Measurements from ENCODE around the gene LDLRAD4. TPM values are rescaled to one million over a fixed set of nuclear protein-coding genes. Genes with fewer than 3 reads are reported as not detected.
A peak's percentile ranks its signal among the peaks of the same experiment; 100 is the strongest.
"Not testable (repeated sequence)": the region's sequence is repeated elsewhere in the genome, so short reads cannot be mapped to it uniquely, and the experiment has no call there.

The LDLRAD4 gene
- total RNA-seq, 1 donor from 2014 or later = 18.3 TPM

DNA sequence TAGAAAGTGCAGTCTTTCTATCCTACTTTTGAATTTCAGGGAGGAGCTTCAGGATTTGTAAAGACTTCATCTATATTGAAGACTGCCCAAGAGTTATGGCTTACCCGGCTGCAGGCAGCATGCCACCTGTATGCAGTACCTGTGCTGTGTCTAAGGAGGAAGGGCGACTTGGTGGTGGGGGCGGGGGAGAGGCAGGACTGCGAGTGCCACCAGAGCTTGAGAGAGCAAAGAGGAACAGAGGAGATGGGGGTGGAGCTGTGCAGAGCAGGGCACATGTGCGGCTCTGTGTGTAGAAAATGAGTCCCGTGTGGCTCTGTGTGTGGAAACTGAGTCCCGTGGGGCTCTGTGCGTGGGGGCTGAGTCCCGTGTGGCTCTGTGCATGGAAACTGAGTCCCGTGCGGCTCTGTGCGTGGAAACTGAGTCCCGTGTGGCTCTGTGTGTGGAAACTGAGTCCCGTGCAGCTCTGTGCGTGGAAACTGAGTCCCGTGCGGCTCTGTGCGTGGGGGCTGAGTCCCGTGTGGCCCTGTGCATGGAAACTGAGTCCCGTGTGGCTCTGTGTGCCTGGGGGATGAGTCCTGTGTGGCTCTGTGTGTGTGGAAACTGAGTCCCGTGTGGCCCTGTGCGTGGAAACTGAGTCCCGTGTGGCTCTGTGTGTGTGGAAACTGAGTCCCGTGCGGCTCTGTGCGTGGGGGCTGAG is 43.2 kb downstream of the LDLRAD4 start:
- H3K27ac ChIP-seq (ENCODE audit: low read depth, low read length) = peak overlapping the region; percentile 66
- H3K9me3 ChIP-seq (ENCODE audit: control insufficient read depth in 3 of 3, low read length in 3 of 3) = no peaks in the 10 kb centered on the region
- H3K4me3 ChIP-seq (ENCODE audit: low read length in 3 of 3) = no peak overlapping the region
- no peak overlapping the region for H3K9ac ChIP-seq (ENCODE audit: low read depth in 1 of 3, low read length in 3 of 3)
- no peaks in the 10 kb centered on the region for H3K36me3 ChIP-seq (ENCODE audit: control insufficient read depth in 3 of 3, insufficient read depth in 3 of 3, low read length in 3 of 3)
- H3K27me3 ChIP-seq (ENCODE audit: control insufficient read depth in 3 of 3, insufficient read depth in 3 of 3, low read length in 3 of 3) = no peaks in the 10 kb centered on the region
- H3K4me1 ChIP-seq (ENCODE audit: control insufficient read depth in 3 of 3, insufficient read depth in 3 of 3, low read length in 3 of 3) = peaks cover 36 to 65% (median 49%) of the 10 kb centered on the region in 3 donors

- H3K4me3 ChIP-seq (ENCODE audit: low read length in 3 of 3); H3K36me3 ChIP-seq (ENCODE audit: control insufficient read depth in 3 of 3, insufficient read depth in 3 of 3, low read length in 3 of 3); H3K27ac ChIP-seq (ENCODE audit: low read depth, low read length); H3K9me3 ChIP-seq (ENCODE audit: control insufficient read depth in 3 of 3, low read length in 3 of 3); H3K9ac ChIP-seq (ENCODE audit: low read depth in 1 of 3, low read length in 3 of 3); H3K27me3 ChIP-seq (ENCODE audit: control insufficient read depth in 3 of 3, insufficient read depth in 3 of 3, low read length in 3 of 3): not testable (repeated sequence)
- peaks cover 41 to 70% (median 50%) of the 10 kb centered on the region in 3 donors for H3K4me1 ChIP-seq (ENCODE audit: control insufficient read depth in 3 of 3, insufficient read depth in 3 of 3, low read length in 3 of 3)
Measured at GRCh38 chr18:13262358-13262680, 43.8 kb downstream of the LDLRAD4 start.

DNA sequence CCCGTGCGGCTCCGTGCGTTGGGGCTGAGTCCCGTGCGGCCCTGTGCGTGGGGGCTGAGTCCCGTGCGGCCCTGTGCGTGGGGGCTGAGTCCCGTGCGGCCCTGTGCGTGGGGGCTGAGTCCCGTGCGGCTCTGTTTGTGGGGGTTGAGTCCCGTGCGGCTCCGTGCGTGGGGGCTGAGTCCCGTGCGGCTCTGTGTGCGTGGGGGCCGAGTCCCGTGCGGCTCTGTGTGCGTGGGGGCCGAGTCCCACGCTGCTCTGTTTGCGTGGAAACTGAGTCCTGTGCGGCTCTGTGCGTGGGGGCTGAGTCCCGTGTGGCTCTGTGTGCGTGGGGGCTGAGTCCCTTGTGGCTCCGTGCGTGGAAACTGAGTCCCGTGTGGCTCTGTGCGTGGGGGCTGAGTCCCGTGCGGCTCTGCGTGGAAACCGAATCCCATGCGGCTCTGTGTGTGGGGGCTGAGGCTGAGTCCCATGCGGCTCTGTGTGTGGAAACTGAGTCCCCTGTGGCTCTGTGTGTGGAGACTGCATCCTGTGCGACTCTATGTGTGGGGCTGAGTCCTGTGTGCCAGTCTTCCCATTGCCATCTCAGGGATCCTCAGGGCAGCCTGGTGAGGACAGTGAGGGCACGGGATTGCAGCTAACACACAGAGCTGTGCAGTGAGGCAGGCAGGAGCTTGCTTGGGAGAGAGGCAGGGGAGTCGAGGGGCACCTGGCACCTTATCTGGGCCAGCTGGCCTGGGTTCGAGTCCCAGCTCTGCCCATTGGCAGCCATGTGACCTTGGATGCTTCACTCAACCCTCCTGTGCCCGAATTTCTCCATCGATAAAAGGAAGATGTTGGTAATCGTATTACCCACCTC is 44.5 kb downstream of the LDLRAD4 start:
- Histone ChIP-seq H3K36me3 (ENCODE audit: control insufficient read depth in 3 of 3, insufficient read depth in 3 of 3, low read length in 3 of 3) (no peaks in the 10 kb centered on the region), H3K9ac (ENCODE audit: low read depth in 1 of 3, low read length in 3 of 3) (no peak overlapping the region), H3K4me3 (ENCODE audit: low read length in 3 of 3) (no peak overlapping the region), H3K27me3 (ENCODE audit: control insufficient read depth in 3 of 3, insufficient read depth in 3 of 3, low read length in 3 of 3) (no peaks in the 10 kb centered on the region), H3K27ac (ENCODE audit: low read depth, low read length) (no peak overlapping the region), H3K4me1 (ENCODE audit: control insufficient read depth in 3 of 3, insufficient read depth in 3 of 3, low read length in 3 of 3) (peaks cover 48 to 78% (median 58%) of the 10 kb centered on the region in 3 donors), H3K9me3 (ENCODE audit: control insufficient read depth in 3 of 3, low read length in 3 of 3) (no peaks in the 10 kb centered on the region)

DNA sequence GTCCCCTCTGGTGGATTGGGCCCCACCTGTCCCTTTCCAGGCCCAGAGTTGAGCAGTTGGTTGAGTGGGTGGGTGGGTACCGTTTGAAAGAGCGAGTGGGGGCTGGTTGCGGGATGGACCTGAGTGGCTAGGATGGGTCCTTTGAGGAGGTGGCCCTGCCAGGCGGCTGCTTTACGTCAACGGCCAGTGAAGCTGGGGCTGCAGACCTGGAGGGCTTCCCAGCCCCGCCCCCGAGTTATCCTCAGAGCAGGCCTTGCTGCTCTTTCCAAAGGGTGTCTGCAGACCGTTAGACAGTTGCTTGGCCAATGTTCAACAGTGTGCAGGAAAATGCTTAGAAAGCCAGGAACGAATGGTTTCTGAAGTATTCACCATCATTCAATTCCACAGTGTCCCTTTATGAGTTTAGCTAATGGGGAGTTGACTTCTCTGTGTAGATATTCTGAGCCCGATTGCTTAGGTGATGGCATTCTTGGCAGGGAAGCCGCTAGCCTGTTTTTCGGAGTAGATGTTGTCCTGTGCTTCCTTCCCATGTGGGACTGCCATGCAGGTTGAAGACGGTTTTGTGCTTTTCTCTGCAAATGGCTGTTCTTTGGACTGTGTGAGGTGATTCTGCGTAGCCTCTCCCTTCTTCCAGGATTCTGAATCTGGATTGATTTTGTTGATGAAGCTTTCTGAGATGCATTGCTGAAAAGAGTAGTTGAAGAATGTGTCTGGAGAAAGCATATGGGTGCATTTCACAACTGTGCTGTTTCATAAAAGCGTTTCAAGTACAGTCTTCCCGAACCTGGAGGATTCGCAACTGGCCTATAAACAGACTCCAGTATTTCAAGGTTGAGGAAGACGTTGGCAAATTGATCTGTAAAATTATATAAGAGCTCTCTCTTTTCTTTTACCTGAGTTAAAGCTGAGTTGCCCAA is 45.8 kb downstream of the LDLRAD4 start:
- no peak overlapping the region for H3K4me3 ChIP-seq (ENCODE audit: low read length in 3 of 3)
- no peaks in the 10 kb centered on the region for H3K36me3 ChIP-seq (ENCODE audit: control insufficient read depth in 3 of 3, insufficient read depth in 3 of 3, low read length in 3 of 3)
- no peak overlapping the region for H3K9ac ChIP-seq (ENCODE audit: low read depth in 1 of 3, low read length in 3 of 3)
- no peaks in the 10 kb centered on the region for H3K27me3 ChIP-seq (ENCODE audit: control insufficient read depth in 3 of 3, insufficient read depth in 3 of 3, low read length in 3 of 3)
- H3K9me3 ChIP-seq (ENCODE audit: control insufficient read depth in 3 of 3, low read length in 3 of 3) = no peaks in the 10 kb centered on the region
- H3K4me1 ChIP-seq (ENCODE audit: control insufficient read depth in 3 of 3, insufficient read depth in 3 of 3, low read length in 3 of 3) = peaks cover 60 to 78% (median 63%) of the 10 kb centered on the region in 3 donors
- no peak overlapping the region for H3K27ac ChIP-seq (ENCODE audit: low read depth, low read length)

DNA sequence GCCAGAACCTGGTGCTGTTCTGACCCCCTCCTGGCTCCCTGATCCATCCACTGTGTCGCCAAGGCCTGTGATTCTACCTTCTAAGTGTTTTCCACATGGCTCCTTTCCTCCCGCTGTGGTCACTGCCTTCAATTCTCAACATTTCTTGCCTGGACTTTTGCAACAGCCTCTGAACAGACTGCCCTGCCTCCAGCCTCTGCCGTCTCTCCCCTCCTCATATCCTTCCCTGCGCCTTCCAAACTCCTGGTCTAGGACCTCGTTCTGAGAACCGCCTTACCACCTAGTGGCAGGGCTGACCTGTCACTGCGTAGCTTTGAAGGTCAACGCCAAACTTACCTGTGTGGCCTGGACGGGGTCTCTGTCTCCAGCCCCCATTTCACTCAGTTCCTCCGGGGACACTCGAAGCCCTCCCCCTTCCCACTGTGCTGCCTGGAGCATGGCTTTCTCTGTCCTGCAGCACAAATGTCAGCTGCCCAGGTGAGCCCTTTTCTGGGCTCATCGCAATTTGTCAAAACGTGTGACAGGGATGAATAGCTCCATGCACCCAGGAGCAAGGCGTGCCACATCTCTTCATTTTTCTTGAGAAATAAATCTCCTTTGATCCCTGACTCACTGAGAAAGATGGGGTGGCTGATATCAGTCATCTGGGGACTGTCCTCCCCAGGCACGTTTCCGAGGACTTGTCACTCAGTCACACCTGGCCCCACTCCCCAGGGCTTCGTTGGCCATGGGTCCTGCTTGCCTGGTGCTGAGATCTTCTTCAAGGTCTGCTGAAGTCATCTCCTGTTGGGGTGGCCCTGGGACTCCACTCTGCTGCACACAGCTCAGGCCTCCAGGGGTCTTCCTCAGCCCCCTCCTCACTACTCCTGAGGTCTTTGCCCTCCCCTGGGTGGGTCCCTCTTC is 46.7 kb downstream of the LDLRAD4 start:
- H3K4me3 ChIP-seq (ENCODE audit: low read length in 3 of 3) = no peak overlapping the region
- H3K9me3 ChIP-seq (ENCODE audit: control insufficient read depth in 3 of 3, low read length in 3 of 3) = no peaks in the 10 kb centered on the region
- H3K4me1 ChIP-seq (ENCODE audit: control insufficient read depth in 3 of 3, insufficient read depth in 3 of 3, low read length in 3 of 3) = peaks cover 60 to 76% (median 64%) of the 10 kb centered on the region in 3 donors
- H3K9ac ChIP-seq (ENCODE audit: low read depth in 1 of 3, low read length in 3 of 3) = no peak overlapping the region
- peak overlapping the region; percentile 60 for H3K27ac ChIP-seq (ENCODE audit: low read depth, low read length)
- no peaks in the 10 kb centered on the region for H3K36me3 ChIP-seq (ENCODE audit: control insufficient read depth in 3 of 3, insufficient read depth in 3 of 3, low read length in 3 of 3)
- H3K27me3 ChIP-seq (ENCODE audit: control insufficient read depth in 3 of 3, insufficient read depth in 3 of 3, low read length in 3 of 3) = no peaks in the 10 kb centered on the region

DNA sequence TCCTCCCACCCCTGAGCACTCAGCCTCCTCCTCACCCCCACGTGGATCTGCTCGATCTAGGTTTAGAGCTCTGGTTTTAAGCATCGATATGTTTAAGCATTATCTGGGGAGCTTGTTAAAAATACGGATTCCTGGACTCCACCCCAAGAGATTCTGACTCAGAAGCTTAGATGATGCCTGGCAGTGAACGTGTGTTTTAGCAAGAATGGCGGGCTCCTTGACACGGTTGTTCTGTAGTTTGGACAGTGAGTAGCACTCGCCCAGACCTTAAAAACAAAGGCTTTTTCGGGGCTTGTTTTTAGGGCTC is 47.3 kb downstream of the LDLRAD4 start:
- H3K27ac ChIP-seq (ENCODE audit: low read depth, low read length) = peak overlapping the region; percentile 60
- H3K27me3 ChIP-seq (ENCODE audit: control insufficient read depth in 3 of 3, insufficient read depth in 3 of 3, low read length in 3 of 3) = no peaks in the 10 kb centered on the region
- H3K9me3 ChIP-seq (ENCODE audit: control insufficient read depth in 3 of 3, low read length in 3 of 3) = no peaks in the 10 kb centered on the region
- peak overlapping the region; percentile 53 to 75 (median 66) for H3K9ac ChIP-seq (ENCODE audit: low read depth in 1 of 3, low read length in 3 of 3)
- peak overlapping the region in 1 of 3 donors; percentile 58 for H3K4me3 ChIP-seq (ENCODE audit: low read length in 3 of 3)
- H3K36me3 ChIP-seq (ENCODE audit: control insufficient read depth in 3 of 3, insufficient read depth in 3 of 3, low read length in 3 of 3) = no peaks in the 10 kb centered on the region
- peaks cover 54 to 70% (median 58%) of the 10 kb centered on the region in 3 donors for H3K4me1 ChIP-seq (ENCODE audit: control insufficient read depth in 3 of 3, insufficient read depth in 3 of 3, low read length in 3 of 3)

- Histone ChIP-seq H3K9me3 (ENCODE audit: control insufficient read depth in 3 of 3, low read length in 3 of 3) (no peaks in the 10 kb centered on the region), H3K27ac (ENCODE audit: low read depth, low read length) (peak overlapping the region; percentile 60), H3K4me3 (ENCODE audit: low read length in 3 of 3) (peak overlapping the region; percentile 58 to 63 (median 59)), H3K9ac (ENCODE audit: low read depth in 1 of 3, low read length in 3 of 3) (peak overlapping the region; percentile 53 to 75 (median 66)), H3K27me3 (ENCODE audit: control insufficient read depth in 3 of 3, insufficient read depth in 3 of 3, low read length in 3 of 3) (no peaks in the 10 kb centered on the region), H3K4me1 (ENCODE audit: control insufficient read depth in 3 of 3, insufficient read depth in 3 of 3, low read length in 3 of 3) (peaks cover 49 to 67% (median 53%) of the 10 kb centered on the region in 3 donors), H3K36me3 (ENCODE audit: control insufficient read depth in 3 of 3, insufficient read depth in 3 of 3, low read length in 3 of 3) (no peaks in the 10 kb centered on the region)
Measured at GRCh38 chr18:13266218-13267100, 47.9 kb downstream of the LDLRAD4 start.

DNA sequence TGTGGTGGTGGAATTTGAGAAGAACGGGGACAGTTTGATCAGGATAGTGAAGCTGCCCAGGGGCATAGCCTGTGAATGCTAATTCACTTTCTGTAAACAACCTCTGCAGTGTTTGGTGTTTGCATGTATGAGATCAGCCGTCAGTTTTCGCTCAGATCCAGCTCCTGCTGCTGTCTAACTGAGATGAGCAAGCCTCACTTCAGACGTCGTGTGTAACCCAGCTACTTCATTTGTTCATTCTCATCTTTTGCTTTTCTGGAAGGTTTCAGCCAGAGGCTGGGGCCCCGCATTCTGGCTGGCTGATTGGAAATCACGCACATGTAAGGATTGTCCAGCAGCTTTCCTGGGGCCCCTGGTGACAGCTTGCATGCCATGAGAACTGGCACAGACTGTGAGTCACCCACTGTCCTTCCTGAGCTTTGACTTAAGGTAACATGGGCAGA is 48.9 kb downstream of the LDLRAD4 start:
- Histone ChIP-seq H3K27ac (ENCODE audit: low read depth, low read length) (peak overlapping the region; percentile 70), H3K27me3 (ENCODE audit: control insufficient read depth in 3 of 3, insufficient read depth in 3 of 3, low read length in 3 of 3) (no peaks in the 10 kb centered on the region), H3K4me3 (ENCODE audit: low read length in 3 of 3) (no peak overlapping the region), H3K4me1 (ENCODE audit: control insufficient read depth in 3 of 3, insufficient read depth in 3 of 3, low read length in 3 of 3) (peaks cover 46 to 64% (median 50%) of the 10 kb centered on the region in 3 donors), H3K9ac (ENCODE audit: low read depth in 1 of 3, low read length in 3 of 3) (peak overlapping the region in 1 of 3 donors; percentile 11), H3K36me3 (ENCODE audit: control insufficient read depth in 3 of 3, insufficient read depth in 3 of 3, low read length in 3 of 3) (no peaks in the 10 kb centered on the region), H3K9me3 (ENCODE audit: control insufficient read depth in 3 of 3, low read length in 3 of 3) (no peaks in the 10 kb centered on the region)

All from skeletal muscle tissue (tissue), 4 donors.